SK-N-SH (cell line): Measurements from ENCODE around the gene RRN3. TPM values are rescaled to one million over a fixed set of nuclear protein-coding genes. Genes with fewer than 3 reads are reported as not detected.
"Not testable (repeated sequence)": the region's sequence is repeated elsewhere in the genome, so short reads cannot be mapped to it uniquely, and the experiment has no call there.

Experiments used
- CTCF ChIA-PET: fragments of 300-600, 350-600 bp; formaldehyde crosslinking; extraction: SDS; loops from one replicate; lab custom pipeline; 2021; lab: Yijun Ruan, JAX
- POLR2A ChIA-PET: fragments of 350-600 bp; sonication (Branson Sonifier 250); formaldehyde crosslinking; extraction: SDS; loops from one replicate; lab custom pipeline; 2020; ENCODE audit warnings: antibody characterized with exemption, inconsistent platforms; lab: Yijun Ruan, JAX
- DNase-seq: peaks from one replicate; pipeline ENCODE4 v3.0.0; 2012
- H2AFZ ChIP-seq: fragments of 200-600 bp; sonication (generic); 2 replicates; pipeline ENCODE4 v1.8.1; 2016; ENCODE audit warnings: antibody characterized with exemption, mild to moderate bottlenecking, low read depth
- H3F3A ChIP-seq: fragments of 200-600 bp; sonication (generic); replicated peaks from 2 replicates; pipeline ENCODE3; 2016; ENCODE audit warnings: antibody characterized with exemption, mild to moderate bottlenecking; ENCODE audit not compliant: insufficient read depth
- H3K27ac ChIP-seq, 2 experiments: fragments of 200-500 bp in 1 of 2; fragments of 200-600 bp in 1 of 2; sonication (Bioruptor generic) in 1 of 2; sonication (generic), shearing (Covaris generic) in 1 of 2; 2 replicates each; pipeline versions ENCODE4 v1.5.1 to v1.6.1; 2014 to 2016; ENCODE audit warnings: low read depth in 2 of 2, inconsistent platforms in 1 of 2, low read length in 1 of 2, mild to moderate bottlenecking in 1 of 2, mixed read lengths in 1 of 2
- H3K27me3 ChIP-seq: fragments of 200-600 bp; sonication (generic), shearing (Covaris generic); 2 replicates; pipeline ENCODE4 v1.6.1; 2016; ENCODE audit warnings: mixed run types; ENCODE audit not compliant: insufficient read depth
- H3K36me3 ChIP-seq, 2 experiments: fragments of 200-500 bp in 1 of 2; fragments of 200-600 bp in 1 of 2; sonication (Bioruptor generic) in 1 of 2; sonication (generic) in 1 of 2; replicated peaks in 1 of 2; 2 replicates each; pipeline versions ENCODE3 to v1.5.1; 2014 to 2016; ENCODE audit warnings: low read length in 1 of 2, mild to moderate bottlenecking in 1 of 2; ENCODE audit not compliant: insufficient read depth in 2 of 2, control insufficient read depth in 1 of 2
- H3K4me1 ChIP-seq, 2 experiments: fragments of 200-500 bp in 1 of 2; fragments of 200-600 bp in 1 of 2; sonication (Bioruptor generic) in 1 of 2; sonication (generic), shearing (Covaris generic) in 1 of 2; 2 replicates each; pipeline versions ENCODE4 v1.5.1 to v1.6.1; 2014 to 2016; ENCODE audit warnings: low read depth in 1 of 2, low read length in 1 of 2, mixed run types in 1 of 2; ENCODE audit not compliant: insufficient read depth in 2 of 2, control insufficient read depth in 1 of 2
- H3K4me2 ChIP-seq: fragments of 200-600 bp; sonication (generic), shearing (Covaris generic); 2 replicates; pipeline ENCODE4 v1.6.1; 2017; ENCODE audit warnings: mixed run types
- H3K4me3 ChIP-seq, 2 experiments: fragments of 200-500 bp in 1 of 2; fragments of 200-600 bp in 1 of 2; sonication (Bioruptor generic) in 1 of 2; sonication (generic), shearing (Covaris generic) in 1 of 2; 2 replicates each; pipeline versions ENCODE4 v1.5.1 to v1.8.1; 2014 to 2016; ENCODE audit warnings: low read depth in 2 of 2, inconsistent platforms in 1 of 2, low read length in 1 of 2, mild to moderate bottlenecking in 1 of 2, mixed read lengths in 1 of 2, moderate library complexity in 1 of 2
- H3K79me2 ChIP-seq: fragments of 200-600 bp; sonication (generic); 2 replicates; pipeline ENCODE4 v1.8.1; 2017; ENCODE audit warnings: mild to moderate bottlenecking; ENCODE audit not compliant: insufficient read depth
- H3K9ac ChIP-seq: fragments of 200-600 bp; sonication (generic); 2 replicates; pipeline ENCODE4 v1.6.1; 2017; ENCODE audit warnings: mixed run types
- H3K9me2 ChIP-seq: fragments of 200-600 bp; sonication (generic); 2 replicates; pipeline ENCODE4 v1.6.1; 2017; ENCODE audit warnings: mixed run types
- H3K9me3 ChIP-seq: fragments of 200-600 bp; sonication (generic); 2 replicates; pipeline ENCODE4 v1.6.1; 2017; ENCODE audit warnings: mixed run types, mild to moderate bottlenecking, moderate library complexity
- H4K20me1 ChIP-seq: fragments of 200-600 bp; sonication (generic); 2 replicates; pipeline ENCODE4 v1.6.1; 2017; ENCODE audit warnings: mild to moderate bottlenecking, mixed run types; ENCODE audit not compliant: insufficient read depth
- FOXJ3 ChIP-seq: sonication (generic); formaldehyde crosslinking; IDR thresholded peaks from 2 replicates; pipeline ENCODE4 v1.5.1; 2020; ENCODE audit warnings: mild to moderate bottlenecking, missing genetic modification reagents
- IRF3 ChIP-seq: fragments of 150-350 bp; IDR thresholded peaks from 2 replicates; pipeline ENCODE4 v1.6.1; 2016; ENCODE audit warnings: mild to moderate bottlenecking, low read depth, low read length
- MEF2A ChIP-seq: IDR thresholded peaks from 2 replicates; pipeline ENCODE4 v1.4.0; 2012; ENCODE audit warnings: low read depth, borderline replicate concordance
- MXI1 ChIP-seq: IDR thresholded peaks from 2 replicates; pipeline ENCODE4 v1.6.1; 2012; ENCODE audit warnings: mild to moderate bottlenecking, low read depth, low read length, improper control_type of control experiment
- NFIC ChIP-seq: IDR thresholded peaks from 2 replicates; pipeline ENCODE4 v1.4.0; 2012; ENCODE audit warnings: borderline replicate concordance
- RFX5 ChIP-seq: IDR thresholded peaks from 2 replicates; pipeline ENCODE4 v1.6.1; 2012; ENCODE audit warnings: mild to moderate bottlenecking, improper control_type of control experiment, low read length
- USF2 ChIP-seq: fragments of 150-350 bp; IDR thresholded peaks from 2 replicates; pipeline ENCODE4 v1.6.1; 2017; ENCODE audit warnings: antibody characterized with exemption, low read length, low read depth, borderline replicate concordance
- WGBS: methylation state at CpG from one replicate; pipeline ENCODE4 v1.1.6; 2017; ENCODE audit warnings: low lambda C conversion rate; 5-methylcytosine and 5-hydroxymethylcytosine counted together
- polyA plus RNA-seq, 3 experiments: library from polyadenylated mRNA; depleted of rRNA; stranded (reverse); fragments of >200 nt; gene quantifications; 2 replicates each; pipeline ENCODE4 v1.2.3, GENCODE V29; 2012

The RRN3 gene
- polyA plus RNA-seq, 1 of the 3 experiments (the other 2 are of a cell fraction) = 21.3 TPM

GRCh38 chr16:15051387-15051951 is 42.6 kb downstream of the RRN3 start (continued):
- no peak for TF ChIP-seq USF2

GRCh38 chr16:15050440-15050839 is 43.6 kb downstream of the RRN3 start:
- DNase-seq, H3K9me2 ChIP-seq, H3K9me3 ChIP-seq, H3K27ac ChIP-seq, H3K4me1 ChIP-seq, H3K36me3 ChIP-seq, H3K4me2 ChIP-seq, H2AFZ ChIP-seq, H3K4me3 ChIP-seq, H3K27me3 ChIP-seq, H3F3A ChIP-seq, POLR2A ChIA-PET, H3K9ac ChIP-seq: not testable (repeated sequence)
- Histone ChIP-seq H3K79me2 (peaks cover 80% of the 10 kb centered on the region), H4K20me1 (0 out of 2 replicates have a peak, but pooled peaks cover 13% of the 10 kb centered on the region)
- WGBS = 100% methylated on average over 1 of the region's 1 CpG
- CTCF ChIA-PET = interaction anchor here (2.3 kb wide), 1 partner anchor 14 kb away, joined by 5 read pairs; no protein-coding TSS in a partner anchor

GRCh38 chr16:15049581-15050180 is 44.4 kb downstream of the RRN3 start:
- Histone ChIP-seq H3K9me2 (no peaks in the 10 kb centered on the region), H3K4me3 (no peak overlapping the region), H3K9me3 (no peaks in the 10 kb centered on the region), H2AFZ (no peak overlapping the region), H4K20me1 (0 out of 2 replicates have a peak, but pooled peaks cover 13% of the 10 kb centered on the region), H3K27ac (peak overlapping the region in 1 of 2 experiments; percentile 16; a peak in 1 of 4 replicates), H3K79me2 (peaks cover 73% of the 10 kb centered on the region), H3K4me1 (peaks cover 0 to 8% of the 10 kb centered on the region in 2 experiments; a peak in 1 of 4 replicates), H3F3A (peaks cover 7% of the 10 kb centered on the region), H3K27me3 (no peaks in the 10 kb centered on the region), H3K9ac (no peak overlapping the region), H3K36me3 (peaks cover 2 to 6% of the 10 kb centered on the region in 2 experiments), H3K4me2 (no peak overlapping the region)
- no peak for DNase-seq
- TF ChIP-seq MEF2A = no peak
- no peak for TF ChIP-seq RFX5
- no peak for TF ChIP-seq FOXJ3 (CRISPR knock-in tag)
- TF ChIP-seq MXI1 = no peak
- TF ChIP-seq IRF3 = no peak
- TF ChIP-seq NFIC = no peak
- ChIA-PET POLR2A (no interaction called here), CTCF (interaction anchor here (0.7 to 2.3 kb wide), 2 partner anchors 12 to 13 kb away, joined by 3 to 5 read pairs; no protein-coding TSS in a partner anchor)
- WGBS = 92% methylated on average over 3 of the region's 3 CpGs
